GM18505 (cell line): Measurements from ENCODE around the gene ACOT11.

Experiments
- ATAC-seq: cut with Tn5 transposase; IDR thresholded peaks from one replicate; pipeline ENCODE4 v1.9.1; 2021; ENCODE audit not compliant: unreplicated experiment
- POLR2A ChIP-seq: IDR thresholded peaks from 4 replicates; pipeline ENCODE4 v1.6.1; 2011; ENCODE audit warnings: borderline replicate concordance; ENCODE audit not compliant: insufficient read depth, insufficient read length; ENCODE audit errors: extremely low read depth

ACOT11 gene

DNA sequence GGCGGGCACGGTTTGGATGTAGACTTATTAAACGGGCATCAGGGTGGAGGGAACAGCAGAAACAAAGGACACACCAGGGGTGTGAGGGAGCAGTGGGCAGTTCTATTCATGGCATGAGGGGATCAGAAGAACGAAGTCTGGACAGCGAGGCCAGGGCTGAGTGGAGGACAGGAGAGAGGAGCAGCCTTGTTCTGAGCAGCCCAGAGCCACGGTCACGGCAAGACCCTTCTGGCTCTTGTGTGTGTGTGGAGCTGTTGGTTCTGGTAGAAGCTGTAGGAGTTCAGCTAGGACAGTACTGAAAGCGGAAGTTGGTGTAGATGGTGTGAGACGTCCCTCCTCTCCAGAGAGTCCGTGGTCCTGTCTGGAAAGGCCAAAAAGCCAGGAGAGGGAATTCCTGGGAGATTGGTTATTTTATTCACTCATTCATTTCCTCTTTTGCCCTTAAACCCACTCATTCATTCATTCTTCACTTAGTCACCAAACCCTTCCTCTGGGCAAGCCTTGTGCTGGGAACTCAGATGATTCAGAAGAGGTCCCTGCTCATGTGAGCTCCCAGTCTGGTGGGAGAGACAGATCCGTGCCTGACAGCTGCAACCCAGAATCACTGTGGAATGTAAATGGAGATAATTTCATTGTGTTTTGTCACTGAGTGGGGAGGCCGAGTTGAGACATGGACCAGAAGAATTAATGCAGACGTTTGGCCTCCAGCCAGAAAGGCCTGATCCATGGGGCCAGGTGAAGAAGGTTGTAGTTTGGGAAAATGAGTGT is 4.1 kb upstream of the ACOT11 start:
- ATAC-seq: no peak
- TF ChIP-seq POLR2A: no peak

- TF ChIP-seq POLR2A: no peak
- no peak for ATAC-seq
Measured at GRCh38 chr1:54545916-54546635, 2.0 kb upstream of the ACOT11 start.

DNA sequence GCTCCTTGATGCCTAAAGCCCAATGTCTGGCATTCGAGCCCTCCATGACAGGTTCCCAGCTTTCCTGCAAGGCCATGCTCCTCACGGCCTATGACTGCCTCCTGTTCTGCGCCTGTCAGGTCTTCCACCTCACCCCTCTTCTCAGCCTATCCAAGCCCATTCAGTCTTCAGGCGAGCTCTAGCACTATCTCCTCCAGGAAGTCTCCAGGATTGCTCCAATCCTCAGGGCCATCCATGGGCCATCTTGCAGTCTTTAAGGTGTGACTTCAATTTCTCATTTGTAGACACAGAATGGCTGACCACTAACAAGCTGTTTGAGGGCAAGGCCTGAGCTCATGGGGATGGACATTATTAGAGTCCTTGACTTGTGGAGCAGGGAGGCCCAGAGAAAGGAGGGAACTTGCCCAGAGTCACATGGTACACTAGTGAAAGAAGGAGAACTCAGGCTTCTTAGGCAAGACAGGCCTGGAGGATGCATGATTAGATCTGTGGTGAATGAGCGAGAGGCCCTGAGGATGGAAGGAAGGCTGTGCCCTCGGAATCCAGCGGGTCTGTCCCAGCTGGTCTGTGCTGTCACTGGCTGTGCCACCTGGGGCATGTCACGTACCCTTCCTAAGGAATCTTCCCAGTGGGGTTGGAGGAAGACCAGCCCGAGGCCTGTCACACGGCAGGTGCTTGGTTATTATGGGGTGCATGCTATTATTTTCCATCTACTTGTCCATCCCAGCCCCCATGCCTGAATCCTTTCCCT is 1.2 kb upstream of the ACOT11 start:
- no peak for ATAC-seq
- no peak for TF ChIP-seq POLR2A

DNA sequence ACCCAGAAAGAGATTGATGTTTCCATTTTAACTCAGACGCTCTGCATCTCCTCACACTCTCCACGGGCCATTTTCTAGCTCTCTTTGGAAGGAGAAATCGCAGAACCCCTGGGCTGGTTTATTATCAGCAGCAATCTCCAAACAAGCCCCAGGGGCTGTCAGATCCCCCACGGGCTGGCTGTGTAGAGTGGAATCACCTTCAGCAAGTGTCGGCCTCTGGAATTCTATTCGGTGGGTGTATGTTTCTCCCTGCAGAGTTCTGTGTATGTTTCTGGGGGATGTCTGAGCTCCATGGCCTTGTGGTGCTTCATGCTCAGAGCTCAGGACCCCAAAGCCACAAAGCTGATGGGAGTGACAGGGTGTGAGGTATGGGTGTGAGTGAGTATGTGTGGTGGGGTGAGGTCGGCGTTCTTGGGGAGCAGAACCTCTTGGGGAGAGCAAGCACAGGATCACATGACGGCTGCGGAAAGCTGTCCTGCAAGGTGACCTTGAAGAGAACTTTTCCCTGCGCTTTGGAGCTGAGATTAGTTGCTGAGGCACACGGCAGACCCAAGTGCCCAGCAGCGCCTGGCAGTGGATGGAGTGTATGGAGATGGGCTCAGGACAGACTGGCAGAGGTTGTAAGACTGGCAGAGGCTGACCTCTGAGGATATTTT is 489 bp downstream of the ACOT11 start:
- no peak for ATAC-seq
- no peak for TF ChIP-seq POLR2A

DNA sequence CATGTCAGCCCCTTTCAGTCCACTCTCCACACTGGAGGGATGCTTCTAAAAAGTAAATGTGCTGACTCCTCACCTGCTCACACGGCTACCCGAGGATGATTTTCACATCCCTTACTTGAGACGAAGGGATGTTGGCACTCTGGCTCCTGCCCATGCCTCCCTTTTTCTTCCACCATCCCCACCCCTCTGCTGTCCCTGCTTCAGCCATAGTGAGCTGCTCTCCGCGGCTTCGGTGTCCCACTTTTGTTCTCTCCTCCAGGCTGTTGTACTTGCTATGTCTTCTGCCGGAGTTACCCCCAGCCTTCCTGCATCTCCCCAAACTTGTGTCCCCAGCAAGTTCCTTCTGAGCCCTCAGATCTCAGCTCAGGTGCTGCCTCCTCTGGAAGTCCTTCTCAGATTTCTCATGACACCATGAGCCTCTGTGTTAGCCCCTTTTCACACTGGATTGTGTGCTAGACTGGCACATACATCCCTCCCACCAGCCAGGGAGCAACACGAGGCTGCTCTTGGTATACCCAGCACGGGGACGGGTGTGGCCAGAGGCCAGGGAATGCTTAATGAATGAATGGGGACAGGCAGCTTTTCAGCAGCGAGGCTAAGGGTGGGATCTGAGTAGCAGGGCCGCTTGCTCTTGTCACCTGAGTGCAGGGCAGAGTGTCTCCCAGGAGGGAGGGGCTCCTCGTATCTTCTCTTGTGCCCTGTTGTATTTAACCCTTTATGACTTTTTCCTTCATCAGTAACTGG is 1.3 kb downstream of the ACOT11 start:
- no peak for TF ChIP-seq POLR2A
- no peak for ATAC-seq

GRCh38 chr1:54551891-54552290 is 3.9 kb downstream of the ACOT11 start:
- ATAC-seq: no peak
- TF ChIP-seq POLR2A: no peak

DNA sequence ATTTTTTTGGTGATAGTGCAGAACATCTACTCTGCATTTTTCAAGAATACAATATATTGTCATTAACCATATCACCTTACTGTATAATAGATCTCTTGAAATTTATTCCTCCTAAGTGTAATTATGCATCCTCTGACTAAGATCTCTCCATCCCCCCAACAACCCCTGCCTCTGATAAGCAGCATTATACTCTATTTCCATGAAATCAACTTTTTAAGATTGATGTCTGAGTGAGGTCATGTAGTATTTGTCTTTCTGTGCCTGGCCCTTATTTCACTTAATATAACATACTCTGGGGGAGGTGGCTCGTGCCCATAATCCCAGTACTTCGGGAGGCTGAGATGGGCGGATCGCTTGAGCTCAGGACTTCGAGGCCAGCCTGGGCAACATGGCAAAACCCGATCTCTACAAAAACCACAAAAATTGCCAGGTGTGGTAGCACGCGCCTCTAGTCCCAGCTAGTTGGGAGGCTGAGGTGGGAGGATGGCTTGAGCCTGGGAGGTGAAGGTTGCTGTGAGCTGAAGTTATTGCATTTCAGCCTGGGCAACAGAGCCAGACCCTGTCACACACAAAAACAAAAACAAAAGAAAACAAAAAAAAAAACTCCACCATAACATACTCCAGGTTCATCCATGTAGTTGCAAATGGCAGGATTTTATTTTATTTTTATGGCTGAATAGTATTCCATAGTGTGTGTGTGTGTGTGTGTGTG is 5.7 kb downstream of the ACOT11 start:
- ATAC-seq: no peak
- TF ChIP-seq POLR2A: no peak

GRCh38 chr1:54556110-54556509 is 8.1 kb downstream of the ACOT11 start:
- ATAC-seq: no peak
- TF ChIP-seq POLR2A: no peak

- TF ChIP-seq POLR2A: no peak
- ATAC-seq: no peak
Measured at GRCh38 chr1:54557671-54558355, 9.8 kb downstream of the ACOT11 start.

DNA sequence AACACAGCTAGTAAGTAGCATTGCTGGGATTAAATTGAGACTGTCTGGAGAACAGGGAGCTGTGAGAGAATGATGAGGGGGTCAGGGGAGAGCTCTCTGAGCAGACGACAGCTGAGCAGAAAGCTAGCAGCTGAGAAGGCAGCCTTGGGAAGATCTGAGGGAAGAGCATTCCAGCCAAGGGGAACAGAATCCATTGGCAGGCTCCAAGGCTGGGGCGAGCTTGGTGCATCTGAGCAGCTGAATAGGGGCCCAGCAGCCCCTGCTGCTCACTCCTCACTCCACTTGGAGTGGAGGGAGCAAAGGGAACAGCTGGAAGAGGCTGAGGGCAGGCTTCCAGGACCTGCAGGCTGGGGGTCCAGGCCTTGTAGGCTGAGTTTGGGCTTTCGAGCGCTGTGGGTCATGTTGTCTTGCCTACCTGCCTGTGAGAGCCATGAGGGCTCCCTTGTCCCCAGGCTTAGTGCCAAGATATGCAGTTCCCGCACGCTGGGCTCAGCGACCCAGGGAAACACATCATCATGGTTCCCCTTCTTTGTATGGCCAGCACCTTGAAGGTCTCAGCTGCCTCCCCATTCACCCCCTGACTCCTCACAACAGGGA is 10.5 kb downstream of the ACOT11 start:
- no peak for ATAC-seq
- TF ChIP-seq POLR2A: no peak

DNA sequence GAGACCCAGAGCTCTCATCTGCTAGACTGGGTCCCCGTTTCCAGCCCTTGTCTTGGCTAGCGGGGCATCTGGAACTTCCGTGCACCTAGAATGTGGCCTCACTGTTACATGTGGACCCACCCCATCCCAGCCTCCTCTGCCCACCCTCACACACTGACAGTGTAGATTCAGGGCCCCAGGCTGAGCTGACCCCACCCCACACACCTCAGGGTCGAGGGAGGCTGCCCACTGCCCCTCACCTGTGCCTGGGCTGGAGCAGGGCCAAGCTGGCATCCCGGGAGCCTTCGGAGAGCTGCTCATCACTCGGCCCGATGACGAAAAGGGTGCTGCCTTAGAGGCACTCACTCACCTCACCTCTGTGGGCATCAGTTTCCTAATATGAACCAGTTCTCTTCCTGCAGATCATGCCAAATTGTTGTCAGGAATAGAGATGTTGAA is 11.1 kb downstream of the ACOT11 start:
- TF ChIP-seq POLR2A: no peak
- no peak for ATAC-seq
